ENCODE data around the gene CFAP46. TPM values are rescaled to one million over a fixed set of nuclear protein-coding genes. Genes with fewer than 3 reads are reported as not detected.

Gene CFAP46
- total RNA-seq, 1 donor from 2014 or later: 1.6 TPM

GRCh38 chr10:132878730-132879407 is 63.5 kb downstream of the CFAP46 start:
- peak overlapping the region; percentile 84 for H3K27ac Mint-ChIP-seq
- H3K4me2 ChIP-seq: no peak overlapping the region

DNA sequence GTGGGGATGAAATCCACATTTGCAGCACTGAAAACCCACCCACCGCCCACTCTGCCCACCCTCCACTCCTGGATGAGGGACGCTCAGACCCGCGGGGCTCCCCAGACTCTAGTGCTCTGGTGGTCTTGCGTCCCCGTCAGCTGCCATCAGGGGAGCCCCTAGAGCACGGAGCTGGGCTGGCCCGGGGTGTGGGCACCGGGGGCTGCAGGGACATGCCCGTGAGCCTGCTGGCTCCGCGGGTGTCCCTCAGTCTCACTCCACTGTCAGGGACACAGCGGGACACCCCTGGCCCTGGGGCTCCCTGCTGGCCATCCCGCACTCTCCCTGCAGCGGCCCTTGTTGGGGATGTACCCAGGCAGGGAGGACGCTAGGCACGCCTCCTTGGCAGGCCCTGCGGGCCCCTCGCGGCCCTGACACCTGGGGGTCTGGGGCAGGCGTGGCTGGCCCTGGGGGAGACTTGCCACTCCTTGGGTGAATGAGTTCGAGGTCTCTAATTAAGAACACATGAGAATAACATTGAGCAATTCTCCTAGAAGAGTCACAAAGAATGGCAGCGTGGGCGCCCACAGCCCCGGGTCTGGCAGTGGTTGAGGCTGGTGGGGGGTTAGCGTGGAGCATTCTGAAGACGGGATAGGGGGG is 64.2 kb downstream of the CFAP46 start:
- Mint-ChIP-seq H3K4me1 (peaks cover 3% of the 10 kb centered on the region), H3K27me3 (ENCODE audit: insufficient read depth, low read depth) (peaks cover 15% of the 10 kb centered on the region), H3K36me3 (no peaks in the 10 kb centered on the region), H3K27ac (no peak overlapping the region), H3K4me3 (no peak overlapping the region), H3K9me3 (peaks cover 7% of the 10 kb centered on the region)
- Histone ChIP-seq H4K20me1 (ENCODE audit: low read depth) (no peaks in the 10 kb centered on the region), H3K4me1 (no peaks in the 10 kb centered on the region), H3K4me2 (no peak overlapping the region), H3F3A (ENCODE audit: low read depth) (no peaks in the 10 kb centered on the region), H2AFZ (replicated peaks) (no peak overlapping the region), H3K27ac (no peak overlapping the region), H3K9ac (no peak overlapping the region), H3K36me3 (no peaks in the 10 kb centered on the region), H3K4me3 (no peak overlapping the region), H3K9me3 (ENCODE audit: low read depth) (no peaks in the 10 kb centered on the region), H3K27me3 (no peaks in the 10 kb centered on the region), H3K79me2 (ENCODE audit: low read depth) (no peaks in the 10 kb centered on the region)
- TF ChIP-seq EZH2phosphoT487 (IDR thresholded peaks at IDR 0.05) (no peak), EZH2 (IDR thresholded peaks at IDR 0.05) (no peak), CTCF (IDR thresholded peaks at IDR 0.05) (no peak)
- DNase-seq (ENCODE audit: low spot score): no peak

More at GRCh38 chr10:132878730-132879407, 63.5 kb downstream of the CFAP46 start:
- Histone ChIP-seq H3K9me3 (ENCODE audit: low read depth) (no peaks in the 10 kb centered on the region), H3K79me2 (ENCODE audit: low read depth) (no peaks in the 10 kb centered on the region), H3K9ac (no peak overlapping the region), H3K27ac (no peak overlapping the region), H2AFZ (replicated peaks) (no peak overlapping the region), H3K36me3 (no peaks in the 10 kb centered on the region), H3F3A (ENCODE audit: low read depth) (no peaks in the 10 kb centered on the region), H3K4me3 (no peak overlapping the region), H4K20me1 (ENCODE audit: low read depth) (no peaks in the 10 kb centered on the region), H3K27me3 (no peaks in the 10 kb centered on the region), H3K4me1 (no peaks in the 10 kb centered on the region)
- TF ChIP-seq EZH2 (IDR thresholded peaks at IDR 0.05): no peak
- no peak for TF ChIP-seq EZH2phosphoT487 (IDR thresholded peaks at IDR 0.05)
- no peak for TF ChIP-seq CTCF (IDR thresholded peaks at IDR 0.05)
- DNase-seq (ENCODE audit: low spot score): no peak
- Mint-ChIP-seq H3K4me1 (peaks cover 5% of the 10 kb centered on the region), H3K27me3 (ENCODE audit: insufficient read depth, low read depth) (peaks cover 15% of the 10 kb centered on the region), H3K4me3 (no peak overlapping the region), H3K36me3 (no peaks in the 10 kb centered on the region), H3K9me3 (peaks cover 7% of the 10 kb centered on the region)

DNA sequence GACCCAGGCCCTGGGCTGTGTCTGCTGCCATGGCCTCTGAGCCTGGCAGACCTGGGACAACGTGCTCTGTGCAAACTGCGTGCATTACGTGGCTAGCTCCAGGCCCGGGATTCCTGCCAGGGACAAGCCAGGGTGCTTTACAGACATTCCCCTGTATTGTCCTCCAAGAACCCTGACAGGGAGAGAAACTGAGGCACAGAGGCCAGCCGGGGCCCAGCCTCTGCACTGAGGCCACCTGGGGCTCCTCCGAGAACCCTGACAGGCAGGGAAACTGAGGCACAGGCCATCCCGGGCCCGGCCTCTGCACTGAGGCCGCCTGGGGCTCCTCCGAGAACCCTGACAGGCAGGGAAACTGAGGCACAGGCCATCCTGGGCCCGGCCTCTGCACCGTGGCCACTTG is 64.9 kb downstream of the CFAP46 start:
- H3K9me3 ChIP-seq (ENCODE audit: low read depth): no peaks in the 10 kb centered on the region
- no peak for TF ChIP-seq EZH2 (IDR thresholded peaks at IDR 0.05)
- no peak for TF ChIP-seq EZH2phosphoT487 (IDR thresholded peaks at IDR 0.05)
- no peak for TF ChIP-seq CTCF (IDR thresholded peaks at IDR 0.05)
- H2AFZ ChIP-seq (replicated peaks): no peak overlapping the region
- no peaks in the 10 kb centered on the region for H3K36me3 ChIP-seq
- H3K27ac Mint-ChIP-seq: no peak overlapping the region
- H3K4me3 ChIP-seq: no peak overlapping the region
- H3K27me3 ChIP-seq: no peaks in the 10 kb centered on the region
- H3K9ac ChIP-seq: no peak overlapping the region
- no peak overlapping the region for H3K4me2 ChIP-seq
- H3K27me3 Mint-ChIP-seq (ENCODE audit: insufficient read depth, low read depth): peaks cover 14% of the 10 kb centered on the region
- H3K27ac ChIP-seq: no peak overlapping the region
- H3K79me2 ChIP-seq (ENCODE audit: low read depth): no peaks in the 10 kb centered on the region
- peaks cover 3% of the 10 kb centered on the region for H3K4me1 Mint-ChIP-seq
- peaks cover 7% of the 10 kb centered on the region for H3K9me3 Mint-ChIP-seq
- no peaks in the 10 kb centered on the region for H3K4me1 ChIP-seq
- H3K36me3 Mint-ChIP-seq: no peaks in the 10 kb centered on the region
- no peak overlapping the region for H3K4me3 Mint-ChIP-seq
- H4K20me1 ChIP-seq (ENCODE audit: low read depth): no peaks in the 10 kb centered on the region
- H3F3A ChIP-seq (ENCODE audit: low read depth): no peaks in the 10 kb centered on the region
- no peak for DNase-seq (ENCODE audit: low spot score)
